ENCODE measurements around the gene ROBO2. TPM values are rescaled to one million over a fixed set of nuclear protein-coding genes. Genes with fewer than 3 reads are reported as not detected.

ROBO2 gene
- total RNA-seq, 4 donors from 2014 or later = 0.30 to 4.3 (median 2.0) TPM

DNA sequence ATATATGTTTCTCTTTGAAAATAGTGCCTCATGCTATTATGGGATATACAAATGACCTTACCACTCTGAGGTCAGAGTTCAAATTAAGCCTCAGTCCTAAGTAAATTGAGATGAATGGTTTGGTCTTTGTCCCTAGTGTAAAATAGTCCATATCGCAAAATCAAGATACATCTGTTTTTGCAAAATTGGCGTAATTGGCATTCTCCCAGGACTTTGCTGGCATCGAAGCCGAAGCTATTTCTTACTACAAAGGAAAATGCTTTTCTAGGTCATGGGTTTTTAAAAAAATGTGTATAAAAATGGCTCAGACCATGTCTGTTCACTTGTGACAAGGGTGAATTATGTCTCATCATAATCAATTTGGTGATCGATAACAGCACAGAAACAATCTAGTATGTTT, 25.9 kb downstream of the ROBO2 start:
- TF ChIP-seq POLR2A (IDR thresholded peaks at IDR 0.05) = no peak
- no peak for TF ChIP-seq CTCF (IDR thresholded peaks at IDR 0.05)
- intact Hi-C loops (cut with DNase I; ENCODE audit: low total_unique reads) = no loop called here
- no peak for DNase-seq (ENCODE audit: low spot score in 2 of 2)
- 62 to 66% methylated on average over 5 of the region's 5 CpGs for WGBS, 2 donors
- no peak overlapping the region for H3K4me3 ChIP-seq (ENCODE audit: low read depth, poor library complexity, severe bottlenecking)

DNA sequence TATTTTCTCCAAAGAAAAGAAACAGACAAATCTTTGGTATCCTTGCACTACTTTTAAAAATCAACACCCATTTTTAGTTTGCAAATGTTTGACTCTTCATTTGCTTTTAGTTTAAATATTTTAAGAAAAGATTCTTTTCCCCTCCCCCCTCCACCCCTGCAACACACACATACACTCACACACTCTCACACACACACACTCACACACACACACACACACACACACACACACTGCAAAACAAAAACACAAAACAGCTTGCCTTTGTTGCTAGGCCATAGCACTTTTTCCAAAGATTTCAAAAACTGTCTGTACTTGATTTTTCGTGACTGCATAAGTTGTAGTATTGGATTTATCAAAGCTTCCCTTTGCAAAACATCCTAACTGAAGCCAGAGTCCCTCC, 26.9 kb downstream of the ROBO2 start:
- WGBS, 2 donors = 87 to 88% methylated on average over 1 of the region's 1 CpG
- intact Hi-C loops (cut with DNase I; ENCODE audit: low total_unique reads) = no loop called here
- no peak for TF ChIP-seq CTCF (IDR thresholded peaks at IDR 0.05)
- TF ChIP-seq POLR2A (IDR thresholded peaks at IDR 0.05) = no peak
- no peak for DNase-seq (ENCODE audit: low spot score in 2 of 2)
- no peak overlapping the region for H3K4me3 ChIP-seq (ENCODE audit: low read depth, poor library complexity, severe bottlenecking)

- intact Hi-C loops (cut with DNase I; ENCODE audit: low total_unique reads) = no loop called here
- WGBS, 2 donors = 88 to 92% methylated on average over 7 of the region's 7 CpGs
Observed at GRCh38 chr3:77068808-77069207, 28.9 kb downstream of the ROBO2 start.

GRCh38 chr3:77071364-77071763, 31.5 kb downstream of the ROBO2 start:
- intact Hi-C loops (cut with DNase I; ENCODE audit: low total_unique reads) = no loop called here
- 75 to 76% methylated on average over 5 of the region's 5 CpGs for WGBS, 2 donors
- no peak for DNase-seq (ENCODE audit: low spot score in 2 of 2)
- TF ChIP-seq POLR2A (IDR thresholded peaks at IDR 0.05) = no peak
- no peak for TF ChIP-seq CTCF (IDR thresholded peaks at IDR 0.05)
- H3K4me3 ChIP-seq (ENCODE audit: low read depth, poor library complexity, severe bottlenecking) = no peak overlapping the region

More at GRCh38 chr3:77068808-77069207, 28.9 kb downstream of the ROBO2 start:
- H3K4me3 ChIP-seq (ENCODE audit: low read depth, poor library complexity, severe bottlenecking) = no peak overlapping the region
- DNase-seq (ENCODE audit: low spot score in 2 of 2) = no peak
- TF ChIP-seq CTCF (IDR thresholded peaks at IDR 0.05) = no peak
- TF ChIP-seq POLR2A (IDR thresholded peaks at IDR 0.05) = no peak

DNA sequence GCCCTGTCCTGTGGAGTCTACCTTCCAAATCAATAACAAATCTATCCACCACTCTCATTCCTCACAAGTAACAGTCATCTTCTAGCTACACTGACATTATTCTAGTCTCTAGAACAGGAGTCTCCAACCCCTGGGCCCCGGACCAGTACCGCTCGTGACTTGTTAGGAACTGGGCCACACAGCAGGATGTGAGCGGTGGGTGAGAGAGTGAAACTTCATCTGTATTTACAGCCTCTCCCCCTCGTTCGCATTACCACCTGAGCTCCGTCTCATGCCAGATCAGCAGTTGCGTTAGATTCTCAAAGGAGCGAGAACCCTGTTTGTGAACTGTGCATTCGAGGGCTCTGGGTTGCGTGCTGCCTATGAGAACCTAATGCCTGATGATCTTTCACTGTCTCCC, 31.9 kb downstream of the ROBO2 start:
- WGBS, 2 donors = 92 to 94% methylated on average over 11 of the region's 11 CpGs
- TF ChIP-seq CTCF (IDR thresholded peaks at IDR 0.05) = no peak
- TF ChIP-seq POLR2A (IDR thresholded peaks at IDR 0.05) = no peak
- DNase-seq (ENCODE audit: low spot score in 2 of 2) = no peak
- intact Hi-C loops (cut with DNase I; ENCODE audit: low total_unique reads) = no loop called here
- no peak overlapping the region for H3K4me3 ChIP-seq (ENCODE audit: low read depth, poor library complexity, severe bottlenecking)

DNA sequence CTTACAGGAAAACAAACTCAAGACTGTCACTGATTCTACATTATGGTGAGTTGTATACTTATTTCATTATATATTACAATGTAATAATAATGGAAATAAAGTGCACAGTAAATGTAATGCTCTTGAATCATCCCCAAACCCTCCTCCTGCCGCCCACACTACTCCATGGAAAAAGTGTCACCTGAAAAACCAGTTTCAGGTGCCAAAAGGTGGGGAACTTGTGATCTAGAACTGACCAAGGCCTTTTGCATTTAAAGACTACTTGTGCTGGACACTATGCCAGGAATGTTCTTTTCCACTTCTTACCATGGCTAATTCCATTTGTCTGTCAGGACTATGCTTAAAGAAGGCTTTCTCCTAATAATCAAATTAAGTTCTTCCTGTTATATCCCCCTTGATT, 32.3 kb downstream of the ROBO2 start:
- WGBS, 2 donors = 81 to 94% methylated on average over 1 of the region's 1 CpG
- TF ChIP-seq POLR2A (IDR thresholded peaks at IDR 0.05) (no peak), CTCF (IDR thresholded peaks at IDR 0.05) (no peak)
- intact Hi-C loops (cut with DNase I; ENCODE audit: low total_unique reads) = no loop called here
- no peak overlapping the region for H3K4me3 ChIP-seq (ENCODE audit: low read depth, poor library complexity, severe bottlenecking)
- DNase-seq (ENCODE audit: low spot score in 2 of 2) = no peak

Measured in lower leg skin (tissue), 4 donors.